ENCODE data around the gene UMOD.

The UMOD gene

DNA sequence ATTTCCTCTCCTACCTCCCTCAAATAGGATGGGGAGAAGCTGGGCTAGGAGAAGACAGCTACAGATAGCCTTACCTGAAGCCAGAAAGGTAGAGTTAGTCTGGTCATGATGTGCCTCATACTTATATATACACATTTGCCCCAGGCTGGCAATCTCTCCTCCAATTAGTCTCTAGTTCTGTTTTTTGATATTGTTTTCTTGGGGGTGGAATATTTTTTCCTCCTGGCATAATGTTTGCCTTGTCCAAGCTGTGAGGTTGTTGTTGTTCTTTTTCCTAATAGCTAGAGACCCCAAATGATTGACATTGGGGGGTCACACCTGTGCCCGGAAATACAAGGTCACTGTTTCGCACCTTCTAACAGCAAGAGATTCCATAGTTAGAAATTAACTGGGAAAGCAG lies at the start of gene UMOD:
UMOD (minus strand) TSS at position 101 of the 400 bp plus-strand sequence. CDS start 1,978 bp downstream, outside the sequence.
- H3K27ac Mint-ChIP-seq, result no peak within 1 kb of the TSS
- H3K27me3 Mint-ChIP-seq, result peaks cover 14% of the 10 kb centered on the region
- H3K4me3 Mint-ChIP-seq, result no peak within 1 kb of the TSS
- no peak for DNase-seq (ENCODE audit: low spot score in 2 of 2)
- H3K36me3 Mint-ChIP-seq, result no peaks in the 10 kb centered on the region
- ATAC-seq (ENCODE audit: low read depth), result no peak
- no peaks in the 10 kb centered on the region for H3K4me1 Mint-ChIP-seq
- peaks cover 3% of the 10 kb centered on the region for H3K9me3 Mint-ChIP-seq

DNA sequence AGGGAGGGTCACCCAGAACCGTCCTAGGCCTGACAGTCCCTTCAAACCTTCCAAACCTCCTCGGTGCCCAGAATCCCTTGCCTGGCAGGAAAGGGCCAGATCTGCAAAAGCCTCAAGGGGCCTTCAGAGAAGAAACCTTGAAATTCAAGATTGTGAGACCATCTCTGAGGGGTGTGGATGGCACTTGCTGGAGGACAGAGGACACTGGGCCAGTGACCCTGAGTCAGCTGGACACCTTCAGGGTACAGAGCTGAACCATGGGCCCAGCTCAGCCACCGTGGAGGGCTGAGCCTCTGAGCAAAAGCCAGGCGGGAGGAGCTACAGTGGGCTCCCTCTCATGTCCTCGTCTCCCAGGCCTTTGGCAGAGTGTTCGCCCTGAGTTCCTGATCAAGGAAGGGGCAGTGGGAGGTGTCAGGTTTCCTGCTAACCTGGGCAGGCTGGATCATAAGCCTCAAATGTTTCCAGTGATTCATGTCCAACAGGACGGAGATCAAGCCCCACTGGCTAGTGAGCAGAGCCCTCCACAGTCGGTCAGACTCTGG lies 49.0 kb upstream of the UMOD start:
- DNase-seq (ENCODE audit: low spot score in 2 of 2), result no peak
- Mint-ChIP-seq H3K27ac (no peak overlapping the region), H3K36me3 (no peaks in the 10 kb centered on the region), H3K9me3 (no peaks in the 10 kb centered on the region), H3K4me3 (no peak overlapping the region), H3K27me3 (peaks cover 4% of the 10 kb centered on the region), H3K4me1 (no peaks in the 10 kb centered on the region)
- ATAC-seq (ENCODE audit: low read depth), result no peak

DNA sequence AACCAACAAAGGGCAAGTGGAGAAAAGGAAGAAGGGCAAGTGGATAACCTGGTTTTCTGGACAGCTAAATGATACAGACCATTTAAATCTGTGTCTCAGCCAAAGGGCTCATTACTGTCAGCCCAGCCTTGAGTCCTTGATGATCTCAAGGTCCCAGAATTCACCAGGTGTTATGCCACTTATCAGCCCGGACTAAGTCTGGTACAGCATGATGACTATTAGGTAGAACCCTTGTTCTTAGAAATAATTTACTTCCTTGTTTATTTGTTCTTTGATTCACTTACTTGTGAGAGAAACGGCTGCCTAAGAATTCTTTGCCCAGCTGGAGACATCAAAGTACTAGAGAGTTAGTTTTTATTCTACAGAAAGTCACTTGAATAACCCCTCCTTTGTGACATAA lies 48.6 kb upstream of the UMOD start:
- H3K27ac Mint-ChIP-seq, result no peak overlapping the region
- no peaks in the 10 kb centered on the region for H3K36me3 Mint-ChIP-seq
- peaks cover 4% of the 10 kb centered on the region for H3K27me3 Mint-ChIP-seq
- no peaks in the 10 kb centered on the region for H3K9me3 Mint-ChIP-seq
- H3K4me3 Mint-ChIP-seq, result no peak overlapping the region
- DNase-seq (ENCODE audit: low spot score in 2 of 2) (no peak), ATAC-seq (ENCODE audit: low read depth) (no peak)
- H3K4me1 Mint-ChIP-seq, result no peaks in the 10 kb centered on the region

DNA sequence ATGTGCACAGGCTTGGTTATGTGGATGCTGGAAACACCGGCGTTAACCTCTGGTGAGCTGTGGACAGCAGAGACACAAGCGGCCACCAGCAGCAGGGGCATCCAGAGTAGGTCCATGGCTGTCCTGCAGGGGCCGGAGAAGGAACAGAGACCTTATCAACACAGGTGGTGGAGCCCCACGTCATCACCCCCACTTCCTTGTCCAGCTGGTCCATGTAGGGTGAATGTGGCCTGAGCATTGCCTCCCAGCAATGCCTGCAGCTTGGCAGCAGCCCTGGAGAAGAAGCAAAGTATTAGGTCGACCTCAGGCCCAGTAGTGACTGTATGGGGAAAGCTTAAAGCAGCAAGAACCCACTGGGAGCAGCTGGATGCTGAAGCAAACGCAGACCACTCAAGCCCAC lies 46.7 kb upstream of the UMOD start:
- no peak for ATAC-seq (ENCODE audit: low read depth)
- H3K4me3 Mint-ChIP-seq, result no peak overlapping the region
- no peaks in the 10 kb centered on the region for H3K4me1 Mint-ChIP-seq
- H3K27me3 Mint-ChIP-seq, result peaks cover 4% of the 10 kb centered on the region
- no peak for DNase-seq (ENCODE audit: low spot score in 2 of 2)
- H3K36me3 Mint-ChIP-seq, result no peaks in the 10 kb centered on the region
- H3K9me3 Mint-ChIP-seq, result no peaks in the 10 kb centered on the region
- H3K27ac Mint-ChIP-seq, result no peak overlapping the region

DNA sequence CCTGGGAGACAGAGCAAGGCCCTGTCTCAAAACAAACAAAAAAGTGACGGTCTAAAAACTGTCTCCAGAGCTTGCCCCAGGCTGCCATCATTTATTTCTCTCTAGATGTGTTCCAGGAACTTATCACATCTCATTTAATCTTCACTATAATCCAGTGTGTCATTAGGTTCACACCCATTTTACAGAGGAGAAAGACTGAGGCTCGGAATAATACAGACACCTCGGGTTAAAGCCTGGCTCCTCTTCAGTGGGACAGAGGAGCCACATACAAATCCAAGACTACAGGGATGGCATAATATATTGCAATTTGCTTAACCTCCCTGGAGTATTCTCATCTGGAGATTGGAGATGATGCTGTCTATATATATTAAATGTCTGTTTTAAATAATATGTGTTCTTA lies 46.1 kb upstream of the UMOD start:
- H3K36me3 Mint-ChIP-seq, result no peaks in the 10 kb centered on the region
- no peaks in the 10 kb centered on the region for H3K4me1 Mint-ChIP-seq
- no peak overlapping the region for H3K4me3 Mint-ChIP-seq
- no peak overlapping the region for H3K27ac Mint-ChIP-seq
- peaks cover 1% of the 10 kb centered on the region for H3K27me3 Mint-ChIP-seq
- no peak for ATAC-seq (ENCODE audit: low read depth)
- no peaks in the 10 kb centered on the region for H3K9me3 Mint-ChIP-seq
- no peak for DNase-seq (ENCODE audit: low spot score in 2 of 2)

DNA sequence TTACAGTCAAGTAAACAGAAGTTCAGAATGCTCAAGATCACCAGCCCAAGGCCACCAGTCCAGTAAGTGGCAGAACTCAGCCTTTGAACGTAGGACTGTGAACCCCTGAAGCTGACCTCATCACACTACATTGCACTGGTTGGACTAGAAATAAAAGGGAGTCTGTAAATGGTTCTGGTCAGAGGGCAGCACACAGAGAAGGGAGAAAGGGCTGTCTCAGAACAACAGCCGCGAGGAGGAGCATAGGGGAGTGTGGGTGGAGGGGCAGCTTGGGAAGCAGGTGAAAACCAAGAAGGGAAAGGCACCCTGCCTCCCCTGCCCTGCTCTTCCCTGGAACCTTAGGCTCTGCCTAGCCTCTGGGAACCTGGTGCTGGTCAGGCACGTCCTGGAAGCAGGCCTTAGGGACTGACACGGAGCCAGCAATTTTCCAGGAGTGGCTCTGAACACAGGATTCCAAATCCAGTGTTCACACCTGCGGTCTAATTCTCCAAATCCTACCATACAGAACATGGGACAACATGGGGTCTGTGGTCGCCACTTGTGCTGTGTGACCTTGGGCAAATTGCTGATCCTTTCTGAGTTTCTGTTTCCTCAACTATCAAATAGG lies 45.1 kb upstream of the UMOD start:
- ATAC-seq (ENCODE audit: low read depth), result no peak
- no peak overlapping the region for H3K4me3 Mint-ChIP-seq
- no peaks in the 10 kb centered on the region for H3K36me3 Mint-ChIP-seq
- H3K27me3 Mint-ChIP-seq, result peaks cover 1% of the 10 kb centered on the region
- H3K4me1 Mint-ChIP-seq, result no peaks in the 10 kb centered on the region
- no peaks in the 10 kb centered on the region for H3K9me3 Mint-ChIP-seq
- H3K27ac Mint-ChIP-seq, result no peak overlapping the region
- no peak for DNase-seq (ENCODE audit: low spot score in 2 of 2)

DNA sequence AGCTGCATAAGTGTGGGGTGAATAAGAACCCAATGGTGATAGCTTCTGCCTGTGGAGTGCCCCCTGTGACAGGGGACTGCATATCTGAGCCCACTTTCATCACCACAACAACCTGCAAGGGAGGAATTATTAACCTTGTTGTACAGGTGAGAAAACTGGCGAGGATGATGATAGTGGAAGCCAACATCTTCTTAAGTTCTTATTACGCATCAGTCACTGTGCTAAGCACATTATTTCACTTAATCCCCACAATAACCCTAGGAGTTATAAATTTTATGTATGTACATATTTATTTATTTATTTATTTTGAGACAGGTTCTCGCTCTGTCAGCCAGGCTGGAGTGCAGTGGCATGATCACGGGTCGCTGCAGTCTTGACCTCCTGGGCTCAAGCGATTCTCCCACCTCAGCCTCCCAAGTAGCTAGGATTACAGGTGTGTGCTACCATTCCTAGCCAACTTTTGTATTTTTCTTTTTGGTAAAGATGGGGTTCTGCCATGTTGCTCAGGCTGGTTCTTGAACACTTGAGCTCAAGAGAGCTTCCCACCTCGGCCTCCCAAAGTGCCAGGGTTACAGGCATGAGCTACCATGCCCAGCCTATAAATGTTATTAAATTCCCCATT lies 44.4 kb upstream of the UMOD start:
- ATAC-seq (ENCODE audit: low read depth) (no peak), DNase-seq (ENCODE audit: low spot score in 2 of 2) (no peak)
- Mint-ChIP-seq H3K9me3 (no peaks in the 10 kb centered on the region), H3K36me3 (no peaks in the 10 kb centered on the region), H3K4me3 (no peak overlapping the region), H3K27me3 (peaks cover under 1% of the 10 kb centered on the region), H3K4me1 (no peaks in the 10 kb centered on the region), H3K27ac (no peak overlapping the region)

DNA sequence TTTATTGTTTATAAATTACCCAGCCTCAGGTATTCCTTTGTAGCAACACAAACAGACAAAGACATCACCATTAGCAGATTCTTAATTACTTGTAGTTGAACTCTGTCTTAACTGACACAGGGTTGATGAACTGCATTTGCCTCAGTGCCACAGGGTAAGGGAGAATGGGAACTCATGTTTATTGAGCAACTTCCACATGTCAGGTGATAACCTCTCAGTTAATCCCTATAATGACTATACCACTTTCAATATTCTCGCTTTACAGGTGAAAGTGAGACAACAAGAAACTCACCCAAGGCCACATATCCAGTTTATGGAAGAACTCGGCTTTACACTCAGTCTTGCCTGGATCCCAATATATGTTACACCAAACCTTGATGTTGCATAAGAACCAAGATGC lies 43.4 kb upstream of the UMOD start:
- Mint-ChIP-seq H3K9me3 (no peaks in the 10 kb centered on the region), H3K4me1 (no peaks in the 10 kb centered on the region), H3K4me3 (no peak overlapping the region), H3K27me3 (no peaks in the 10 kb centered on the region), H3K36me3 (no peaks in the 10 kb centered on the region), H3K27ac (no peak overlapping the region)
- no peak for DNase-seq (ENCODE audit: low spot score in 2 of 2)
- ATAC-seq (ENCODE audit: low read depth), result no peak

DNA sequence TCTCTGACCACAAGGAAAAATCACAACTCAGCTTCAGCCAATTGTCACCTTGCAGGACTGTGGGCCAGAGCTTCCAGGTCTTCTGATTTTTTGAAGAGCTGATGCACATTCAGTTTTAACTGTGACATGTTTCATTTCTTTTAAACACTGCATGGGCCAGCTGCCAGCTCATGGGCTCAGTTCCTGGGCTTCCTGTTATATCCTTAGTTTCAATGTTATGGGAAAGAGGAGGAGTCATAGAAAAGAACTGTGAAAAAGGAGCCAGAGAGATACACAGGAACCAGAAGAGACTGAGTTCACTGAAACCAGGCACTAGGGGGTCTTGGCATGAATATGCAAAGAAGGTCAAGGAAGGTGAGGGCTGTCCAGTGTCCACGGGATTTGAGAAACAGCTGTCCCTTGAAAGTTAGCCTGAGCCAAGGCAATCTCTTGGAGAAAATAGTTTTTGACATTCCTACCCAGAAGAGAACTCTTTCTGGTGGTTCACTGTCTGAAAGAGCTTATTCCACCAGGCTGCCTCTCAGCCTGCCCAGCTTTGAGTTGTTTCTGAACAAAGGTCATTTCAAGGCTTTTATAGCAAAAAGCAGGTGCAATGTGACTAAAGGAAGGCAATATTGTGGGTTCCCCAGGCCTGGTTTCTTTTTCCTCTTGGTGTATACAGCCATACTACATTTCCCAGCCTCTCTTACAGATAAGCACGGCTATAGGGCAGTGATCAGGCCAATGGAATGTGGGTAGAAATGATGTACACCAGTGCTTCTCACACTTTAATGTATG lies 41.5 kb upstream of the UMOD start:
- Mint-ChIP-seq H3K27ac (no peak overlapping the region), H3K36me3 (no peaks in the 10 kb centered on the region), H3K4me3 (no peak overlapping the region), H3K4me1 (no peaks in the 10 kb centered on the region), H3K27me3 (no peaks in the 10 kb centered on the region), H3K9me3 (no peaks in the 10 kb centered on the region)
- ATAC-seq (ENCODE audit: low read depth) (no peak), DNase-seq (ENCODE audit: low spot score in 2 of 2) (no peak)

DNA sequence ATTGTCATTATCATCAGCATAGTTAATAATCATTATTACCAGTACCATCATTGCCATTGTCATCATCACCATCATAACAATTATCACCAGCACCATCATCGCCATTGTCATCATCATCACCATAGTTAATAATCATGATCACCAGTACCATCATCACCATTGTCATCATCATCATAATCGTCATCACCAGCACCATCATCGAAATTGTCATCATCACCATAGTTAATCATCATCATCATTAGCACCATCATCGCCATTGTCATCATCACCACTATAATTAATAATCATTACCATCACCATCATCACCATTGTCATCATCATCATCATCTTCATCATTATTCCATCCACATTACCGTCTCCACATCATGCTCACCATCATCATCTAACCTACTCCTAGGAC lies 38.5 kb upstream of the UMOD start:
- peaks cover 4% of the 10 kb centered on the region for H3K27me3 Mint-ChIP-seq
- no peak overlapping the region for H3K4me3 Mint-ChIP-seq
- H3K36me3 Mint-ChIP-seq, result no peaks in the 10 kb centered on the region
- H3K4me1 Mint-ChIP-seq, result no peaks in the 10 kb centered on the region
- ATAC-seq (ENCODE audit: low read depth) (no peak), DNase-seq (ENCODE audit: low spot score in 2 of 2) (no peak)
- H3K9me3 Mint-ChIP-seq, result no peaks in the 10 kb centered on the region
- no peak overlapping the region for H3K27ac Mint-ChIP-seq

DNA sequence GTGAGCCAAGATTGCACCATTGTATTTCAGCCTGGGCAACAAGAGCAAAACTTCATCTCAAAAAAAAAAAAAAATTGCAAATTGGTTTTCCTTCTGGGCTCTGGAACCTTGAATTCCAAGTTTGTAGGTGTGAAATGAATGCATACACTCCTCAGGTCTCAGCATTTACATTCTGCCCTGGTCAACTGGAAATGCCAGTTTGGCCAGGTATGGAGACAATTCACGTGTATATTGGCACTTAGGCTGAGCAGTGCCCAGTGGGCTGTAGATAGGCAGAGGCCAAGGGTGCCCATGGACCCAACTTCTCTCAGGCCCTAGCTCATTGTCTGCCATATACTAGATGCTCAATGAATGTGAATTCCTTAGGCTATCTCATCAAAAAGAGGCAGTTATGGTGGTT lies 36.3 kb upstream of the UMOD start:
- ATAC-seq (ENCODE audit: low read depth) (no peak), DNase-seq (ENCODE audit: low spot score in 2 of 2) (no peak)
- H3K4me1 Mint-ChIP-seq, result no peaks in the 10 kb centered on the region
- no peak overlapping the region for H3K27ac Mint-ChIP-seq
- no peaks in the 10 kb centered on the region for H3K9me3 Mint-ChIP-seq
- peaks cover 4% of the 10 kb centered on the region for H3K27me3 Mint-ChIP-seq
- H3K36me3 Mint-ChIP-seq, result no peaks in the 10 kb centered on the region
- no peak overlapping the region for H3K4me3 Mint-ChIP-seq

DNA sequence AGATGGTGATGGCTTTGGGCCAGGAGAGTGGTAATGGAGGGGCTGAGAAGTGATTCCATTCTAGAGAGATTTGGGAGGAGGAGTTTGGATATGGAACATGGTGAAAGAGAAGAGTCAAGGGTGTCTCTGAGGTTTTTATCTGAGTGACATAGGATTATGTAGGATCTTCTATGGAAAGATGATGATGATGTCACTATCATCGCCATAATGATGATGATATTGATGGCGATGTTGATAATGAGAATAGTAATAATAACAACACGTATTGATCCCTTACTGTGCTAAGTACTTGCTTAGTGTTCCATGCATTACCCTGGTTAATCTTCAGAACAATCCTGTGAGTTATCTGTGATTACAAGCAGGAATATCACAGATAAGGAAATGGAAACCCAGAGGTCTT lies 35.5 kb upstream of the UMOD start:
- ATAC-seq (ENCODE audit: low read depth), result no peak
- Mint-ChIP-seq H3K4me3 (no peak overlapping the region), H3K27ac (no peak overlapping the region), H3K4me1 (peaks cover 5% of the 10 kb centered on the region), H3K36me3 (no peaks in the 10 kb centered on the region), H3K9me3 (no peaks in the 10 kb centered on the region), H3K27me3 (peaks cover 4% of the 10 kb centered on the region)
- no peak for DNase-seq (ENCODE audit: low spot score in 2 of 2)

DNA sequence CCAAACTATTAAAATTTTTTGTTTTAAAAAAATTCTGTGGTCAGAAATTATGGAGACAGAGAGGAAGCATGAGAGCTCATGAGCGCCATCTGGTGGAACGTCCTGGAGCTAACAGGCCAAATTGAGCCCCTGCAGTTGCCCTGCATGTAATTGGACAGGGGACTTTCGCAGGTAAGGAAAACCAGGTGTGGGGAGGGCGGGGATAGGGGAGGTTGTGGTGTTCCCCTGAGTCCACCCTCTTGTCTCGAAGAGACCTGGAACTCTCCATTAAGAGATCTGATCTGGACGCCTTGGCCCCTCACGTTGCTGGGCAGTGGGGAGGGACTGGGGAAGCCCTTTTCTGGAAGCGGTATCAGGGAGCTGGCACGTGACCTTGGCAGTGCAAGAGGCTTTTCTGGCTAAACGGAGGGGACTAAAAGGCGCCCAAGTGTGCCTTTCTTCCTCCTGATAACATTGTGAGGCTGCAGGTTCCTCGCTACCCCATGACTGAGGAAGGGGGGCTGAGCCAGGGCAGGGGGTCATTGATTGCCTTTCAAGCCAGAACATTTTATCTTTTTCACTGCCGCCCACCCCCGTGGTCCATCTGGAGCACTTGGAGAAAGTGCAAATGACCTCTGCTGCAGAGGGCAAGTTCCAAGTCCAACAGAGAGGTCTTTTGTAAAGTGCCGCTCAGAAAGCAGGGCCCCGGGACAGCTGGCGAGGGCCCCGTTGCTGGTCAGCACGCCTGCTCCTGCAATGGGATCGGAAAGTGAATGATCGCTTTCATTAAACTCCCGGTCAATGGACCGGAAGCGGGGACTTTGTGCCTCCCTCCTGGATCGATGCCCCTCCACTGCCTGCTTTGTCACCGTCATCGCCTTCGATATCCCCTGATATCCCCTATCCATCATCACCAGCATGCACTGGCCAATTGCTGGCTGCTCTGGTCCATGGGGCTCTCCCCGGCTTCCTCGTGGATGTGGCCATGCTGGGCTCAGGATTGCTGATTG lies 33.6 kb upstream of the UMOD start:
- no peaks in the 10 kb centered on the region for H3K9me3 Mint-ChIP-seq
- DNase-seq (ENCODE audit: low spot score in 2 of 2), result peak; percentile 41 to 60
- no peak overlapping the region for H3K27ac Mint-ChIP-seq
- peaks cover 4% of the 10 kb centered on the region for H3K27me3 Mint-ChIP-seq
- no peaks in the 10 kb centered on the region for H3K36me3 Mint-ChIP-seq
- no peak overlapping the region for H3K4me3 Mint-ChIP-seq
- ATAC-seq (ENCODE audit: low read depth), result peak; percentile 34
- H3K4me1 Mint-ChIP-seq, result peaks cover 5% of the 10 kb centered on the region

Data from memory B cell (primary cell).